NCI-H226 (cell line): ENCODE measurements around the gene PDPR.
"Not testable (repeated sequence)": the region's sequence is repeated elsewhere in the genome, so short reads cannot be mapped to it uniquely, and the experiment has no call there.

Experiments
- DNase-seq: peaks from one replicate; pipeline ENCODE4 v3.0.0-alpha.2; 2015

The PDPR gene

GRCh38 chr16:70128844-70129243 lies 14.7 kb downstream of the PDPR start:
- DNase-seq = not testable (repeated sequence)

DNA sequence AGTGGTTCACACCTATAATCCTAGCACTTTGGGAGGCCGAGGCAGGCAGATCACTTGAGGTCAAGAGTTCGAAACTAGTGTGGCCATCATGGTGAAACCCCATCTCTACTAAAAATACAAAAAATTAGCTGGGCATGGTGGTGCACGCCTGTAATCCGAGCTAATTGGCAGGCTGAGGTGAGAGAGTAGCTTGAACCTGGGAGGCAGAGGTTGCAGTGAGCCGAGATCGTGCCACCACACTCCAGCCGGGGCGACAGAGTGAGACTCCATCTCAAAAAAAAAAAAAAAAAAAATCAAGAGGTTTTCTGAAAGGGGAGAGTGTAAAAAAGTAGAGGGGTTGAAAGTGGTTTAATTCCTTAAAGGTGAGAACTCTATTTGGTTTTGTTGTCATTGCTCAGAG lies 21.7 kb downstream of the PDPR start:
- not testable (repeated sequence) for DNase-seq

- DNase-seq = not testable (repeated sequence)
Measured at GRCh38 chr16:70136595-70136994, 22.5 kb downstream of the PDPR start.

GRCh38 chr16:70142739-70143138 lies 28.6 kb downstream of the PDPR start:
- not testable (repeated sequence) for DNase-seq

- not testable (repeated sequence) for DNase-seq
Measured at GRCh38 chr16:70143231-70143895, 29.2 kb downstream of the PDPR start.

DNA sequence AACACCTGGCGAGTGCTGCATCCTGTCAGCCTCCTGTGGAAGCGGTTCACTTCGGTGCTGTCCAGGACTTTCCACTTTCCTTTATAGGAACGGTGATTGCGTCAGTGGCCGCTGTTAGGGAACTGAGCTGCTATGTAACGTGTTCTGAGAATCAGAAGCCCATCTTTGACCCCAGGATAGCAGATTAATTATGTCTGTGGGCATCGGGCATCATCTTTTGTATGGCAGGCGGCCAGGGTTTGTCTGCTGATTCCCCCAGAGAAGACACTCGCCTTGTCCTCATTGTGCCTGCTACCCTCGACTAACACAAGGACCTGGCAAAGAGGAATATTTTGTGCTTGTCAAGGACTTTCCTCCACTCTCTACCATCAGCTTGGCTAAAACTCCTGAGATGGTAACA lies 33.7 kb downstream of the PDPR start:
- DNase-seq = not testable (repeated sequence)

GRCh38 chr16:70148453-70148852 lies 34.3 kb downstream of the PDPR start:
- DNase-seq = not testable (repeated sequence)

DNA sequence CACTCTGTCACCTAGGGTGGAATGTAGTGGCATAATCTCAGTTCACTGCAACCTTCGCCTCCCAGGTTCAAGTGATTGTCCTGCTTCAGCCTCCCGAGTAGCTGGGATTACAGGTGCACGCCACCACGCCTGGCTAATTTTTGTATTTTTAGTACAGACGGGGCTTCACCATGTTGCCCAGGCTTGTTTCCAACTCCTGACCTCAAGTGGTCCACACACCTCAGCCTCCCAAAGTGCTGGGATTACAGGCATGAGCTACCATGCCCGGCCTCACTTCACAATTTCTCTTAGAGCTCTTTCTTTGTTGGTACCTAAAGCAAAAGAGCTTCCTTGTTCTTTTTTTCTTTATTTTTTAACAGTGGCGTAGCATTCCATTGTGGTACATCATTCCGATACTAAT lies 35.2 kb downstream of the PDPR start:
- not testable (repeated sequence) for DNase-seq

DNA sequence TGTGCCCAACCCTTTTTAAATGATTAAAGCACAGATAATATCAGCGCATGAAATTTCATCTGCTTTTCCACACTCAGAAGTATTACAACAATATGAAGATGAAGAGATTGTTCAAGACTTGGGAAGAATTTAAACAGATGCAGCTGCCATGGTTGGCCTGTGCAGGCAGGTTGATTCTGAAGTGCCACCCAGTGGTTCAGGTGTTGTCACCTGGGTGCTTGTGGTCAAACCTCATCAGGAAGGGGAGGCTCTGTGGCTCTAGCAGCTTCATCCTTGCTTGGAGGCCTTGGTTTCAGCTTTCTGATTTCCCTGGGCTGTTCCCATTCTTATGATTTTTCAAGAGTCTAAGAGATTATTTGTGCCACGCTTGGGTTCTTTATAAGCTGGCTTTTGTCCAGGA lies 37.3 kb downstream of the PDPR start:
- no peak for DNase-seq

DNA sequence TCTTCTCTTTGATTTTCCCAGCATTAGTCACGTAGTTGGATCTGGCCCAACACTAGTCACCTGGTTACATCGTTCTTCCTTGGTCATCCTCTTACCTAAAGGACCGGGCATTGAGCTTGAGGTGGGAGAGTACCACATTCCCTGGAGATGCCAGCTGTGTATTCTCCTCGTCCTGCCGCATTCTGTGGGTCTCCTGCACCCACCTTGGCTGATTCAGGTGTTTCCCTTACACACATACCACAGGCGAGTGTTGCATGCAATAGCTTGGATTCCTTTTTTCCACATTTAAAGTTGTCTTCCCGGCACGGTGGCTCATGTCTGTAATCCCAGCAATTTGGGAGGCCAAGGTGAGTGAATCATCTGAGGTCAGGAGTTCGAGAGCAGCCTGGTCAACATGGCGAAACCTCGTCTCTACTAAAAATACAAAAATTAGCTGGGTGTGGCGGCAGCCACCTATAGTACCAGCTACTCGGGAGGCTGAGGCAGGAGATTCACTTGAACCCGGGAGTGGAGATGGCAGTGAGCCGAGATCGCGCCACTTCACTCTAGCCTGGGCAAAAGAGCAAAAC lies 37.9 kb downstream of the PDPR start:
- DNase-seq = peak; percentile 39

DNA sequence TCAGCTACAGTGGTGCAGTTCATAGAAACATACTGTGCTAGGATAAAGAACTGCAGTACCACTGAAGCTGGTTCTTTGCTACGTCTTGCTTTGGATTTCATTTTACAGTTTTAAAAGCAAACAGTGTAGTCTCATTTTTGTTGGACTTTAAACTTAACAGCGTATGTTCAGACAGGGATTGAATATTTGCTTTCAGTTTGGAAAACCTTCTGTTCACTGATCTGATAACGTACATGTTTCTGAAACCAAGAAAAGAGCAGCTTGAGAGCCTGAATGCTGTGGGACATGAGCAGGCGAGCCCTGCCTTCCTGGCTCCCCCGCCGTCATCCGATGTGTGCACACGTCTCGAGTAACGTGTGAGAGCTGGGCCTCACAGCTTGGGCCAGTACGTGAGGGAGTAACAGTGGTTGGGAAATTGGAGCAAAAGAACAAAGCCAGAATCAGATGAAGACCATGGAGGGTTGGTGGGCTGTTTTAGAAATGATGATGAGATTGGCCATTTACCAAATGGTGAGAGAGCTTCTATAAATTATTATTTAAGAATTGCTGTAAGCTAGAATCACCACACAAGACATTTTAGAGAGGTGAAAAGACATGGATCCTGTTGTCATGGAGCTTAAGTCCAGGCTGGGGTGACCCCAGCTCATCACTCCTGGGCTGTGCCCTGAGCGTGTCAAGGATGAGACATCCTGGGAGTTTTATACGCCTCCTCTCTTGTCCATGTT lies 38.6 kb downstream of the PDPR start:
- no peak for DNase-seq

DNA sequence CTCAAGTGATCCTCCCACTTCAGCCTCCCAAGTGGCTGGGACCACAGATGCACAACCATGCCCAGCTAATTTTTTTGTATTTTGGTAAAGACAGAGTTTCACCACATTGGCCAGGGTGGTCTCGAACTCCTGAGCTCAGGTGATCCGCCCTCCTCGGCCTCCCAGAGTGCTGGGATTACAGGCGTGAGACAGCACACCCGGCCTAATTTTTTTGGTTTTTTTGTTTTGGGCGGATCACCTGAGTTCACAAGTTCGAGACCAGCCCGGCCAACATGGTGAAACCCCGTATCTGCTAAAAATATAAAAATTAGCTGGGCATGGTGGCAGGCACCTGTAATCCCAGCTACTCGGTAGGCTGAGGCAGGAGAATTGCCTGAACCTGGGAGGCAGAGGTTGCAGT lies 40.6 kb downstream of the PDPR start:
- not testable (repeated sequence) for DNase-seq

DNA sequence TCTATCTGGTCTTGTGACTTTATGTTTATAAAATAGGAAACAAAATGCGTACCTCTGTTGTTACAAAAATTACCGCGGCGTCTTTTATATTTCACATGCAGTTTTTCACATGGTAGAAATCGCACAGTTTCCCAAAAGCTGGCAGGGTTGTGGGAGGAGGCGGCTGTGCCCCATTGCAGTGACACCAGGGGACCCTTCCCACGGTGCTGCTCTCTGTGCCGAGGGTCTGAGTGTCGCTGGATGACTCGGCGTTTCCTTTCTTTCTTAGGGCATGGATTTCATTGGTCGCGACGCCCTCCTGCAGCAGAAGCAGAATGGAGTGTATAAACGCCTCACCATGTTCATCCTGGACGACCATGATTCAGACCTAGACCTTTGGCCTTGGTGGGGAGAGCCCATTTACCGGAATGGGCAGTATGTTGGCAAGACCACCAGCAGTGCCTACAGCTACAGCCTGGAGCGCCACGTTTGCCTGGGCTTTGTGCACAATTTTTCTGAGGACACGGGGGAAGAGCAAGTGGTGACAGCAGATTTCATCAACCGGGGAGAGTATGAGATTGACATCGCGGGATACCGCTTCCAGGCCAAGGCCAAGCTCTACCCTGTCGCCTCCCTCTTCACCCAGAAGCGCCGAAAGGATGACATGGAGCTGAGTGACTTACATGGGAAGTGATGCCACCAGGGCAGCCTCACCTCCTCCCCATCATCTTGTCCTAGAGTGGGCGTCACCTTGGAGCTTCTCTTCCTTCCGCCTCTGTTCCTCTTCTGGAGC lies 42.3 kb downstream of the PDPR start:
- no peak for DNase-seq

DNA sequence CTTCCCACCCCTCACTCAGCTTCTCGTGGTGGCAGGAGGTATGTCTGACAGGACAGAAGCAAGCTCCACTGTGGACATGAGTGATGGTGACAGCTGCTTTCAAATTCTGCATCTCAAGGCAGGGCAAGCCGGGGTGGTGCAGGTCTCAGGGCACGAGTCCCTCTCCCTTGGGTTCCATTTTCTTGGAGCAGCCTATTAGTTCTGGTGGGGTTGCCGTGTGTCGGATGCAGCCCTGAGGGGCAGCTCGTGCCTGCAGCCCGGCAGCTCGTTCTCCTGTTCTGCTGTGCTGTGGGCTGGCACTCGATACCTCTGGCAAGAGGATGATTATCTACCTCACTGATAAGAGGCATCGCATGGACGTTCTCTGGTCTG lies 43.0 kb downstream of the PDPR start:
- no peak for DNase-seq

DNA sequence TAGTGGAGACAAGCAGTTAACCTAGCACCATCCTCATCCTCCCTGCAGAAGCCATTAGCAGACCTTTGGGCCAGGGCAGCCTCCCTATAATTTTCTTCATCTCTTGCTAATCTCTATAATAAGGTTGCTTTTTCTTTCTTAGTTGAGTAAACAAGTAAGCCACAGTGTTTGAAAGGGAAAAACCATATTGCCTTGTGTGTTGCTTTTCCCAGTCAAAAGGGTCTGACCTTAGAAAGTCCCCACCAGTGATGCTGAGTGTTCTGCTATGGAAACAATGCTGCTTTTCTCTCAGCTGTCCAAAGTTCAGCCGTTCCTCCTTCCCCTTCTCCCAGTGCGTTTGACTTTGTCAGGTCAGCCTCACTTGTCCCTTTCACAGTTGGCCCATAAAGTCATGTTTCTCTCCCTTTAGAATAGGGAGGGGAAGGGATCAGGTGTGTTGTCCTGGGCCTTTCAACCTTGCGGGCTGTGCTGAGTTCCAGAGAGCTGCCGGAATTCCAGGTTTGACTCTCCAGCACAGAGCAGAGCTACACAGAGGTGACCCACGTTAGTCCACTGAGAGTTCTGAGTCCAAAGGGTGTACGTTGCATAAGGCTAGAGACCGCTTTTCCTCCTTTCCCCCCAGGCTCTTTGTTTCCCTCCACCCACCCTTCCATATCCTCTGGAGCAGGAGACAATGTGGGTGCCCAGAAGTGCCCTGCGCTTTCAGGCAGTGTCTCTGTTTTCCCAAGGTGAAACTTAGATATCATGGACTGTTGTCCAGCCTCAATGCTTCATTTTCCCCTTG lies 43.5 kb downstream of the PDPR start:
- DNase-seq = no peak

- no peak for DNase-seq
Measured at GRCh38 chr16:70158261-70158939, 44.3 kb downstream of the PDPR start.

DNA sequence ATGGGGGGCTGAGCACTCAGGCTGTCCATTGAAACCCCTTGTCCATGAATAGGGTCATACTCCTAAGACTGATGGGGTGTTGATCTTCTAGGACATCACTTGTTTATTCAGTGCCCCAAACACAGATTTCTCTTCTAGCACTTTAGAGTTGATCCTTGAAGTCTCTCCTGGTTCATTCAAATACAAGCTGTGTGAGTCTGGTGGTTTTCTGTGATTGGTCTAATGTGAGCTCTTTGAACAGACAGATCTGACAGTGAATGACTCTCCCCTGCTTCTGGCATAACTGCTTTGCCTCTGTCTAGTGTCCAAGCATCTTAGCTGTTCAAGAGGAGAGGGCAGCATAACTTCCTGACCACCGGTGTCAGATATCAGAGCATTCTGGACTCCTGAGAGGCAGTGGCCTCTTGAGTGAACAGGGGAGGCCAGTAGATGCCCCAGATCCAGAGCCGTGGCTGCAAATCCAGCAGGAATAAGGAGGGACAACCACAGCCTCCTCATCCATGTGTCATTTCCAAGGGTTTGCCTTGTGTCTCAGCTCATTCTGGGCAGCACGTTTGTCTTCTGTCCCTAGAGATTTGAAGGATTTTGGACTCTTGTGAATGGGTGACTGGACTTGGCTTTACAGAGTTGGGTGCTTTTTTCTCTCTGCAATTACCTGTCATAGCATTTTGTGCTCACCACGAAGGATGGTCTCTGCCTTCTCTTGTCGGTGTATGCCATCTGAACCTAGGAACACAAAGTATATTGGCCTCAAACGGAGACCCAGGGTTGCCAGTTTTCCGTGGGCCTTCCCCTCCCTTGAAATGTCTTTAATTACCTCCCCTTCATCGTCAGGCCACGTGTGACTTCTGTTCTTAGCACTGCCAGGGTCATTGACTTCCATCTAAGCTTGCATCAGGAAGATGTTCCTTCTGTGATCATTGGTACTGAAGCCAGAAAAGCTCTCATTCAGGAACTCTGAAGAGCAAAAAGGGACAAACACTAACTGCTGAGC lies 45.5 kb downstream of the PDPR start:
- no peak for DNase-seq

DNA sequence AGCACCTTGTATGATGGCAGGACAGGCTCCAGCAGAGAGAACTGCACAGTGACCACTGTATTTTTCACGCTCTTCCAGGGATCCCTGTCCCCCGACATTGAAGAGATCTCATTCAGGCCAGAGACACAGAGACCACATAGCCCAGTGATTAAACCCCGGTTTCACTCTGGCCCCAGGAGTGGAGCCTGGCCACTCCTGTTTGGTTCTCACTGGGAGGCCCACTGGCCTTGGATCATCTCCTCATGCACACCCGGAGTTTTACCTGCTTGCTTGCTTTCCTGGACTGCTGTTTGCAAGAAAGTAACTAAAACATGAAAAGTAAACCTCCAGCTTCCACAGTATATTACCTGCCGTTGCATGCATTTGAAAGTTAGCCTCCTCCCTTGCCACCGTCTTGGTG lies 46.3 kb downstream of the PDPR start:
- DNase-seq = no peak

DNA sequence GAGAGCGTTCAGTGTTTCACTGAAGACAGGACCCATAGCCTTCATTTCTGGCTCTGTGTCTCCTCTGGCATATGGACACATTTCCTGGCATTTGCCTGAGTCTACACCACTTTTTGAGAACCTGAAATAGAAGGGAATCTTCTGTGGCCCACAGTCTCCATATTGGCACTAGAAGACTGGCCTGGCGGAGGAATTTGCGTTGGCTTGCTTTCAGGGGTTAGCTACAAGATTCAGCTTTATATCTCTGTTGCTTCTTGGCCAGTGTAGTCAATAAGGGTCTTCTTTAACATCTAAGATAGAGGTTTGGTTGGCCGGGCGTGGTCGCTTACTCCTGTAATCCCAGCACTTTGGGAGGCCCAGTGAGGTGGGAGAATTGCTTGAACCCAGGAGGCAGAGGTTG lies 46.7 kb downstream of the PDPR start:
- no peak for DNase-seq

GRCh38 chr16:70161350-70161749 lies 47.2 kb downstream of the PDPR start:
- no peak for DNase-seq

- no peak for DNase-seq
Measured at GRCh38 chr16:70162041-70162451, 47.9 kb downstream of the PDPR start.
